ENCODE results near the gene LRRC51.

The LRRC51 gene, protein sequence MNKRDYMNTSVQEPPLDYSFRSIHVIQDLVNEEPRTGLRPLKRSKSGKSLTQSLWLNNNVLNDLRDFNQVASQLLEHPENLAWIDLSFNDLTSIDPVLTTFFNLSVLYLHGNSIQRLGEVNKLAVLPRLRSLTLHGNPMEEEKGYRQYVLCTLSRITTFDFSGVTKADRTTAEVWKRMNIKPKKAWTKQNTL

DNA sequence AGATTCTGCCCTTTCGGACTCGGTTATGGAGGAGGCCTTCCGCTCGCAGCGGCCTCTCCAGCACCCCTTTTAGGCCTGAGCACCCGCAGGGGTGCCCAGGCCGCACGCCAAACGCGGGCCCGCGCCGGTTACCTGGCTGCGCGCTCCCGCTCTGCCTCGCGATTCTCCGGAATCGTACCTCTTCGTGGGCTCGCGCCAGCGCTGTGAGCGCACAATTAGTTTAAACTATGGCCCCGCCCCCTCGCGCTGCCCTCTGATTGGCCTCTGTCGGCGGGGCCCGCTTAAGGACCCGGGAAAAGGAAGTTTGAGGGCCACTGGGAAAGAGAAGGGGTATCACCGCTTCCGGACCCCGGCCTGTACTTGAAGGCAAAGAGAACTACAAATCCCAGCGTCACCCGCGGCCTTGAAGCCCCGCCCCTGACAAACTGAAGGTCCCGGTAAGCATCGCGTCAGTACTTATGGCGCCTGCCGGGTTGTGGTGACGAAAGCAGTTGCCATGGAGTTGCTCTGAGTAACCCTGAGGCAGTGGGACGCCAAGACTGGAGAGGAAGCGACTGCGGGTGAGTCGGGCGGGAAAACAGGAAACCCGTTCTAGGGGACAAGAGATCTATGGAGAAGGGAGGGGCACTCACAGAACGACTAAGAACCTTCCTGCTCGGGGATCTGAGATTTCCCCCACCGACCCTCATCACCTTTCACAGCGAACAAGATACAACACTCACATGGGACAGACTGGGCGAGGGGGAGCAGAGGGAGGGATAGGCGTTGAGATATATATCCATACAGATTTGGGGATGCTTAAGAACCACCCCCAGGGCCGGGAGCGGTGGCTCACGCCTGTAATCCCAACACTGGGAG is at the start of gene LRRC51, which contains the start of gene NUMA1:
Gene LRRC51, plus strand, starts transcription at position 525 of the 858 bp plus-strand sequence. CDS start 8,234 bp downstream, outside the sequence.
Gene NUMA1, minus strand, starts transcription at position 217 of the 858 bp plus-strand sequence. CDS start 44,599 bp downstream, outside the sequence.
- DNase-seq, result no peak

DNA sequence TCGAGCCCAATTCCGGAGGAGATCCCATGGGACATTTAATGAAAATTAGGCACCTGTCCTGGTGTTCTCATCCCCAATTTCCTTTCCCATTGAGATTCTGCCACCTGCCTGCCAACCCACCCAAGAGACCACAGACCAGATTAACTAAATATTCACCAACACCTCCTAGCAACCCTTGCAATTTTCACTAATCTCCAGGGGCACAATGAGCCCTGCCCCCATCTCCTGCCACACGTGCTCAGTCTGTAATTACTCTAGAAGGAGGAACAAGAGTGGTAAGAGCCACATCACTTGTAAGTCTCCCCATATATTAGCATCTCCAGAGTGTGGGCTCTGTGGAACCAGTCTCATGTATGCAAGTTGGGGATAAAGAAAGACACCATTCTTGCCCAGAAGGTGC is 44.0 kb upstream of the LRRC51 start:
- no peak for DNase-seq

DNA sequence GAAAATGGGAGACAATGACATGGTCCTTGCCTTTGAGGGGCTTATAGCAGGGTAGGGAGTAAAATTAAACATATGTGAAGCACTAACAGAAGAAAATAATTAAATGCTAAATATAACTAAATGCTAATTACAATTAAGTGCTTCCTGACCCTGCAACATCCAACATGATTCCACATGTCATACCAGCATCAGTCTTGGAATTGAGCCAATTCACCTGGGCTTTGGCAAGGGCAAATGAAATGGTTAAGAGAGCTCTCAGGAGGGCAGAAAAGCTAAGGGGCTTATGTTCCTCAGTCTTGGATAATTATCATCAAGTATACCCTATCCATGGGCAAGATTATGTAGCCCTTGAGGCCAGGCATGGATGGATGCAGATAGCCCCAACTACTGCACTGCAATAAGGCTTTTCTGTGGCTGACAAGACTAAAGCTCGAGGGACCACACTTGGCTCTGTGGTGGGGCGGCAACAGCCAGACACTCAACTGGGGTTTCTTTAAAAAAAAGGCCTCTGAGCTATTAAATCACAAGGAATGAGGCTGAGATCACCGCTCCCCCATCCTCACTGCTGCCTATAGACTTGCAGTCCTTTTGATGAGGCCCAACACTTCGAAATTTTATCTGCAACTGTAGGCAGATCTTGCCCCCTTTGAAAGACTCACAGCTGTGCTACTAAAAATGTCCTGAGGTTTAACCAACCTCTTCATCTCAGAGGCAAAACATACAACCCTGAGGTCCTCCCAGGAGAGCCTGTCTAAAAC is 42.9 kb upstream of the LRRC51 start:
- DNase-seq, result no peak

DNA sequence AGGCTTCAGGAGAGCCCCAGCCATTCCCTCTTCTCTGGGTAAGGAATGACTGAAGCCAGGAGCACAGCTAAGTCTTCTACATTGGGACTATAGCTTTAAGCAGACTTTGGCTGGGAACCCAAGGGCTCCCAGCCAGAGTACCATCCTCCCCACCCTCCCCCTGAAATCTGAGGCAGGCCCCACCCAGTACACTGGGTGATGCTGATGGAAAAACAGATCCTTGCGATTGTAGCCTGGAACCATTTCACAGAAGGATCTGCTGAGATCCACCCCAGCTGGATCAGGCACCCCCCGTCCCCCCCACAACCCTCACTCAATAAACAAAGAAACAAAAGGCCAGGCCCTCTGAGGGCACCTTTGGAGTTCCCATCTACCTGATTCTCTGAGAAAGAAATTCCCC is 42.2 kb upstream of the LRRC51 start:
- DNase-seq, result no peak

DNA sequence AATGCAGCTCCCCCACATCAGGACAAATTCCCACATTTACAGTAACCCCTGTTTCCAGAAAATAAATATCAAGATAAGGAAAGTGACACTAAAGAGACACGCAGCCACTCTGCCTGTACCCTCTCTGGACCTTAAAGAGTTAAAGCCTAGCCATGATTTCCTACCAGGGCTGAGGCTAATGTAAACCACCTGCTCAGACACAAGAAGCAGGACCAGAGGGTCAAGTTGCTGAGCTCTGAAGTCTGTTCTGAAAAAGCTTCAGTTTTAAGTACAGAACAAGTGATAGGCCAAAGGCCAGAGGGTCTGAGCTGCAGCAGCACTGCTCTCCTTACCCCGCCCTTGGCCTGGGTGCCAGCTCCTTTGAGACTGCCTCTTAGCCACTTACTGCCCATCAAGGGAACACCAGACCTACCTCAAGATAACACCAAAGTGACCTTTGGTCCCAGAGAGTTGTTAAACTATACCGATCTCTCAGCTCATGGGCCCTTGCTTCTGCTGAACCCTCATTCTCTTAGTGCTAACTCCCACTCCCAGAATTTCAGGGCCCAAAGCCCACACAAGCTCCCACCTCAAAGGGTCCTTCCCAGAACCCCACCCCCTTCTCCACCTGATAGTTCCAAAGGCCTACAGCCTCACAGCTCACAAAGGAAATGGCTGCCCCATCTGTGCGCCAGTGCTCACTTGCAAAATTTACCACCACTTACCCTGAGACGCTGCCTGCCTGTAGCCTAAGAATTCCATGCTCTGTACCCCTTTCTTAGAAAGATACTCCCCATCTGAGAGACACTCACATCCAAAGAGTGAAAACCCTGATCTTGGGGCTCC is 41.4 kb upstream of the LRRC51 start:
- DNase-seq, result no peak

DNA sequence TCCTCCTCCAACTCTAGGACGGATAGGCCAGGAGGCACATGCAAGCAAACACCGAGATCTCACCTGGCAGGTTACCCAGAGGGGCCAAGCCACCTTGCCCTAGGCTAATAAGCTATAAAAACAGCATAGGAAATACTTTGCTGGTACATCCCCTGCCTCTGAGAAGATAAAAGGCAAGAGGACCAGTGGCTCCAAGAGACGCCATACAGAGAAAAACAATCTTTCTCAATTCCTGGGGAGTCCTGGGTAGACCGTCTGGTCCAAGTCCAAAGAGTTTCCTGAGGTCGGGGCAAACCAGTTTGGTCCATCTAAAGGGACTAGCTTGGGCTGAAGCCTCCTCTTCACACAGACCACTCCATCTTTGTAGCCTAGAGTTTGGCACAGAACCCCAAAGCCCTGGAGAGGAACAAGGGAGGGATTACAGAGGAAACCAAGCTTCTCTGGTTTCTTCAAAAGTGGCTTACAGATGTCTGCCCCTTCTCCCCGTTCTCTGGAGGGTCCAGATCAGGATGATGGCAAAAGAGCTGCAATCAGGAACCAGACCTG is 40.7 kb upstream of the LRRC51 start:
- no peak for DNase-seq

DNA sequence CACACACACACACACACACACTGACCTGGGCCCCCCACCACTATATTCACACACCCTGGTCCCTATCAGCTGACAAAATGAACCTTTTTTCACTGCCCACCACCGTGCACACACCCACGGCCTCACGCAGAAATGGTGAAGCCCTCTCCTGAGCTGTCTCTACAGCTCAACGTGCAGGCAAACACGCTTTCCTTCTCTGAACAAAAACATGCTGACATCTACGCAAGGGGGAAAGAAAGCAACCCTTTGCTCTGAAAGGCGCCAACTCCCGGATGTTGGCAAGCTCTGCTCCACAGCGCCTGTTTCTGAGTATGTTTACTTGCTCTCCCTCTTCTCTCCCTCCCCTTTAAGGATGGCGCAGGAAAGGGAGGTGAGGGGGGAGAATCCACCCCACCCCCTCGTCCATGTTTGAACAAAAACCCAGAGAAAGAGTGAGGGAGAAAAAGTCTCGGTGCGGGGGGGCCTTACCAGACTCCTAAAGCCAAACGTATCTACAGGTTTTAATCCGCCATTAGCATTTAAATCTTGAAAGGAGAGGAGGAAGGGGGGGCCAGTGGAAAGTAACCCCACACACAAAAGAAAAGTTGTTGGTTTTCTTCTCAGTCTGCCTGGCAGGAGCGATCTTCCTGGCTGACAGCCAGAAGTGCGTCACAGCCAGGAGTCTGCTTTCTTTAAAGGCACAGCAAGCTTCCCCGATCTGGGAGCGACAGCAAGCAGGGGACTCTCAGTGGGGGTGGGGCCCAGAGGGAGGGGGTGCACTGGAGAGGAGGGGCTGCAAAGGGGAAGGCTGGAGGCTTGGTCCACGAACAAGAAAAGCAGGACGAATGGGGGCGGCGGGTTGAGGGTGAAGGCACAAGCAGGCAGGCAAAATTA is 39.9 kb upstream of the LRRC51 start:
- DNase-seq, result no peak

DNA sequence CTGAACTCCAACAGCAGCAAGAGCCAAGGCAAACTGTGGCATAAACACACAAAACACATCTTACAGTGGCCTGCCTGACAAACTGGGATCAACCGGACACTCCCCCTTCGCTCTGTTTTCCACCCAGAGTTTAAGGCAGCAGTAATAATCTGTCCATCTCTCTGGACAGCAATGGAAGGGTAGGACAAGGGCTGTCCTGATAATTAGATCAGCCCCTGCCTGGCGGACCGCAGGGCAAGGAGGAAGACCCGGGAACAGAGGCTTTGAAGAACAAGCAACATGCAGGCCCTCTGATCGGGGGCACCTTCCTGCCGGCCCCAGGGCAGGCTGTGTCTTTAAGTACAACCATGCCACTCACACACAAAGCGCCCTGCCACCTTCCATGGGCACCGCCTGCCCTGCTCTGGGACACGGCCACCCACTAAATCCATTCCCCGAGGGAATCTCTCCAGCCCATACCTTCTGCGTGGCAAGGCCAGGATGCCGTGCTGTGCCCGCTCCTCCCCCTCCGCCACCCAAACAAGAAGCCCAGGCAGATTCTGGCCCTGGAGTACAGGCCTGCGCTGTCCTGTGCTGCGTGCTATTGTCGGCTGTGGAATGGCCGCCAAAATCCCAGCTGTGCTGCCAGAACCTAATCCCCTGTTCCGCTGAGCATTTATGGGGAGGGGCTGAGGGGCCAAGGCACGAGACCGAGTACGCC is 39.1 kb upstream of the LRRC51 start:
- DNase-seq, result no peak

DNA sequence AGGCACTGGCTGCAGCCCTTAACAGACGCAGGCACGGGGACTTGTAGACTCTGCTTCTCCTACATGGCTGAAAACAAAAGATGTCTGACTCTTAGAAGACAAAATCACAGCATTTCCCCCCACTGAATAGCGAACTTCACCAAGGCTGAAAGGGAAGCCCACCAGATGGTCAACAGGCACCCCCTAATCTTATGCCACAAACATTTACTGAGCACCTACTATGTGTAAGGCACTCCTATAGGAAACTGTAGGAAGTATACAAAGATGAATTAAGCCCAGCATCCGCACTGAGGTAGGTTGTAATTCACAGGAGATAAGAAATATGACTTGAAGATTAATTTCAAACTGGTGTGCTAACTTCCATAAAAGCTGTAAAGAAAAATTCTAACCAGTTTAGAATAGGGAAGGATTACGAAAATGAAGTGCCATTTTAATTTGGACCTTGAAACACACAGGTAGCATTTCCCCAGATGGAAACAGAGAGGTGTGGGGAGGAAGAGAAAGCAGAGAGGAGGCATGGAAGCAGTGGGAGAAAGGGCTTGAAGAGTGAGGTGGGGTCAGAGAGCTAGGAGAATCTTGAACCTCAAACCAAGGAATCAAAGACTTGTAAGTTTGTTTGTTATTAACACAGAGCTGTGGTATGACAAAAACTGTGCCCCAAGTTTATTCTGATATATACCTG is 38.4 kb upstream of the LRRC51 start:
- no peak for DNase-seq

DNA sequence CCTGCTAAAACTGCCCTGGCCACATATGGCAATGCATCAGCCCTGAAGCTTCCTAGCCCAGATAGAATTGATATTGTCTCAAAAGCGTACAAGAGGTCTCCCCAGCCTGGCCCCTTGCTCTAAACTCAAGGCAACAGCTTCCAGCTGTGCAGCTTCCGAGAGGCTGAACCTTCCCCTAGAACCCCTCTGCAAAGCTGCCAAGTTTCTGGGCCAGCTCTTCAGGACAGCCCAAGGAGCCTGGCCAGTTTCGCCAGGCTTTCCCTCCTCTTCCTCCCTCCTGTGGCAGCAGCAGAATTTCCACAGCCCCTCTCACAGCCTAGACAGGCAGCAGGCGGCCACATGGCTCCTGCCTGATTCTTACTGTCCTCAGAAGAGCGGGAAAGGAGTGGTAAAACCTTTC is 34.8 kb upstream of the LRRC51 start:
- no peak for DNase-seq

DNA sequence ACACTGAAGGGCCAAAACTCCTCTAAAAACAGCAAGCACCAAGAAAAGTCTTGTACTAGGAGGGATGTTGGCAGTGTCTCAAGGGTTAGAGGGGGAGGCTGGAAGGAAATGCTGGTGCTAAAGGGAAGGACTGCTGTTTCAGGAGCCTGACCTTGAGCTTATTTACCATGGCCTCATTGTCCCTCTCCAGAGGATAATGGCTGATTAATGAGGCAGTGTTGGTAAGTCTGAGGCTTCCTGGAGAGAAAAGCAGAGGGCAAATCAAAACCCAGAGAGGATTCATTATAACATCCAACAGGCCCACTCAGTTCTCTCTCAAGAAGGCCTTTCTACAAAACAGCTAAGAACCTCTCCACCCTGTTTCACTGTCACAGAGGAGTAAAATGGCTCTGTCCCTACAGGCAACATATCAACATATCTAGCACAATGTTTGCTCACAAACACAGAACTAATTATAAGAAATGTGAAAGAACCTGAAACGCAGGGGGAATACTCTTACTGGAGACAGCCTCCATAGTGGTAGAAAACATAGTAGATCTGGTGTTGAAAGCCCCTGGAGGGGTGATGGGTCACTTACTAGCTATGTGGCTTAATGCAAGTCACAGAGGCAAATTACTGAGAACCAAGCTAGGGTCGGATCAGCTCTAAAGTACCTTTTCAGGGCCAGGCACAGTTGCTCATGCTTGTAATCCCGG is 31.7 kb upstream of the LRRC51 start:
- no peak for DNase-seq

DNA sequence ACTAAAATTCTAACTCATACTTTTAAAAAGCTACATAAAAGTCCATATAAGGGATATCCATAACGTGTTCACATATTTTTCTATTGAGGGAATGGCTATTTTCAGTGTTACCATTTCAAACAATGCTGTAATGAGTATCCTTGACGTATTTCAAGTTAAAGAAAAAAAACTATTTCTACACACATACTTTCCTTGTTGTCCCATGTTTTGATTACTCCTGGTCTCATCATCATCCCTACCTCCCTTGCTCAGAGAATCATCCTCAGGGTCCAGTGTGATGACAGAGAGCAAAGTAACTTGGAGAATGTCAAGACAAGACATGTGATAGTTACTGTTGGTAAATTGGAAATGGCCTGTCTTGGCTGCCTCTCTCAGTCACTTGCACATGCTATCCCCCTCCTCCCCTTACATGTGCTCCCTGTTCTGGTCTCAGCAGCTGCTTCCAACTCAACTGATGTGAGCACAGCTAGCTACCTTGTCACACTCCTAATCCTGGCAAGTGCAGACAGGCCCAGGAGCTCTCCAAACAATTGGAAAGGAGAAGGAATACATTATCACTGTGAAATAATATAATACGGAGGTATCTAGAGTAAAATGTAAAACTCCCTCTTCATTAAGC is 22.1 kb upstream of the LRRC51 start:
- no peak for DNase-seq

DNA sequence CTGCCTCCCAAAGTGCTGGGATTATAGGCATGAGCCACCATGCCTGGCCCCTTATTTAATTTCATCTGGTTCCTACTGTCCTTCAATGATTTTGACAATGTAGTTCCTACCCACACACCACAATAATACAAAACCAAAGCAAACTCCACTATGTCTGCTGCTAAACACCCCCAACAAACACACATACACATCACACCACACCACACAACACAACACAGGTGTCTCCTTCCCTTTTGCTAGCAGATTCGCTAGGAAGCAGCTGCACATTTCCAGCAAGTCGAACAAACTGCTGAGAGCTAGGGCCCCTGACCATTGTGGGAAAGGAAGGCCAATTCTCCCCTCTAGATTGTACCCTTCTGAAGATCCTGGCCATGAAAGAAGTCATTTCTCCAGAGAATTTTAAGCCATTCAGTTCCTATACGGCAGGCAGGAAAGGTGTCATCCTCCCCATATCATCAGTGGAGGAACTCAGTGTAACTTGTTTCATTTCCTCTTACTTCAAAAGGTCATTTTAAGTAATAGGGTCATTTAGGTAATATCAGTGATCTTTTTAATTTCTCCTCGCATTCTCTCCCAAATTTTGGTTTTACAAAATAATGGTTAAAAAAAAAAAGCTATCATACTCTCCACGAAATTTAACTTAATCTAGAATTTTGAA is 18.8 kb upstream of the LRRC51 start:
- no peak for DNase-seq

DNA sequence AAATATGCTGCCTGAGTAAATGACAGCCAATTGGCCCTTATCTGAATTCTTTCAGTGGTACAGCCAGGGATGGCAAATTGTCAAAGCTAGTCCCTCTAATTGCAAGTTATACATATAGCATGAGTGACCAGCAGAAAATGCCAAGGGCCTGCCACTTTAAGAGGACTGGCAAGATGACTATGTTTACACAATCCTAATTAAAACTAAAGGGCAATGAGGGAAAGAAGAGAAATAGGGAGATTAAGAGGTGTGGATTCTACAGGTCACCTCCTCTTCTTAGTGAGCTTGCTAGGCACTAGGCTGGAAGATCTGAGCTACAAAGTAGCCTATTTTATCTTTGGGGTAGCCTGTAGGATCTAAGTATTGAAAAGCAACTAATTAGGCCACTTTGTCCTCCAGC is 13.8 kb upstream of the LRRC51 start:
- no peak for DNase-seq

DNA sequence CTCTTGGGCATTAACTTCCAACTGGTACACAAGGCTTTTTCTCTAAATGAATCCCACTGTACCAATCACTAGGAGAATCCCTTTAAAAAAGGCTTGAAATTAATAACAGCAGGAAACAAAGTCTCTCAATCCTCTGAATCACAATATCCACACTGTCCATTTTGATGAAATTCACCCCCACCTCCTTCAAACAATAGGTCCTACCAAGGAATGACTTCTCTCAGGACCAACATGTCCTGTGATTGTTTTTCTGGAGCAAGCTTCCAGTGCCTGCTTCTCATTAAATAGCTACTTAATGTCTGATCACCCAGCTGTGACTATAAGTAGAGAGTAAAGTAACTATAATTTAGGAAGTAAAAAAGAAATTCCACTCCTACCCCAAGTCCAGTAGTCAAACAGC is 13.4 kb upstream of the LRRC51 start:
- DNase-seq, result no peak

DNA sequence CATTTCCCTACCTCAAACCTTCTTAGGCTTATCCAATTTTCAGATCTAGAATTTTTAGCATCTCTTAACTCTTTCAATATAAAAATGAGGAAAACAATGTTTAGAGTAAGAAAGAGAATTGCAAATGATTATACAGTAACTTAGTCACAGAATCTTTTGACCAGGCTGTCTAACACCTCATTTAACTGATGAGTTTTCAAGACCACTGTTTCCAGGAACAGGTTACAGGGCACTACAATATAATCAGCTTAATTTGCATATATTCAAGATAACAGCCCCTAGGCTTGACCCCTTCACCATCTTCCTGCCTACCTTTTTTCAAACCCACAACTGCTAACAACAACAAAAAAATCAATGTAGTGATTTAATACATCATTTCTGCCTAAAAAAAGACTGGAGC is 13.0 kb upstream of the LRRC51 start:
- no peak for DNase-seq

DNA sequence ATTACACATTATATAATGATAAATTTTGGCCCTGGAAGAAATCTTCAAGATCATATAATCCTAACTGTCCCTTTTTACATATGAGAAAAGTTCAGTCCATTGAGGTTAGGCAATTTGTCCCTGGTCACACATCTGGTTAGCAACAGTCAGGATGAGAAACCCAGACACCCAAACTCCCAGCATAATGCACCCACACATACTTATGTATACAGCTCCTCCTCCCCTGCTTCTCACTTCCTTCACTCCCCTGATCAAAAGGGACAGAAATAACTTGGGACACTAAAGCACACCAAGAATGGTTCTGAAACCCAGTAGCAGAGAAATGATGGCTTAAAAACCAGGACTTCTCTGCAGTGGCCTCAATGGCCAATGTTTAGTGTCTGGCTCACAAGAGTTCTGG is 11.4 kb upstream of the LRRC51 start:
- DNase-seq, result no peak

DNA sequence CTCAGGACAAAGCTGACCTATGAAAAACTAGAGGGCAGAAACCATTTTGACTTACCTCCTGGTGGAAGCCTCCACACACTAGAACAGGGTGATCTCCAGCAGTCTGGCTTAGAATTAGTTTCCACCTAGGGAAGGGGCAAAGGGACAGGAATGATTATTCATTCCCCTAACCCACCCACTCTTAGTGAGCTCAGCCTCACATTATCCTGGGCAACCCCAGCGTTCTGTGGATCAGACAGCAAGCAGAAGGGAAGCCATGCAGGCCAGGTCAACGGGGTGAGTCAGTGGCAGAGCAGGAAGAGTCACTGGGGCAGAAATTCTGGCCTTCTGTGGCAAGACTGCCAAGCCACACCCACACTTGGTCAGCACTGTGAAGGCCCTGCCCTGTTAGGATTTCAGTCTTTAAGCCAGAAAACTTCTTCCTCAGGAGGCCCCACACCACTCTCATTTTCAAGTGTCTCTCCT is 10.8 kb upstream of the LRRC51 start:
- no peak for DNase-seq
